Breast epithelium (tissue), 4 donors: Measurements from ENCODE around the gene ACTN4. TPM values are rescaled to one million over a fixed set of nuclear protein-coding genes. Genes with fewer than 3 reads are reported as not detected.
A peak's percentile ranks its signal among the peaks of the same experiment; 100 is the strongest.

Source experiments
- DNase-seq, 2 donors: peaks; one replicate each; pipeline ENCODE4 v3.0.0-alpha.2; 2019; ENCODE audit warnings: low spot score in 2 of 2
- H3K27ac ChIP-seq, 2 donors: fragments of 200-600 bp; sonication (generic) in 1 of 2; one replicate each; pipeline ENCODE4 v1.5.1; 2016 to 2019; ENCODE audit warnings: mild to moderate bottlenecking in 1 of 2
- H3K27me3 ChIP-seq, 2 donors: fragments of 200-600 bp; sonication (generic) in 1 of 2; one replicate each; pipeline versions ENCODE4 v1.5.1 to v1.6.0; 2017 to 2019; ENCODE audit warnings: control low read depth in 1 of 2, mild to moderate bottlenecking in 1 of 2
- H3K36me3 ChIP-seq: fragments of 200-600 bp; one replicate; pipeline ENCODE4 v1.5.1; 2019
- H3K4me1 ChIP-seq, 2 donors: fragments of 200-600 bp; sonication (generic); one replicate each; pipeline ENCODE4 v1.5.1; 2016 to 2019; ENCODE audit warnings: control low read depth in 1 of 2
- H3K4me3 ChIP-seq, 3 donors: fragments of 200-600 bp; sonication (generic); 1 replicate in 2 of 3; 2 replicates in 1 of 3; pipeline ENCODE4 v1.5.1; 2016 to 2019; ENCODE audit warnings: mild to moderate bottlenecking in 3 of 3, moderate library complexity in 2 of 3
- H3K9me3 ChIP-seq, 2 donors: fragments of 200-600 bp; sonication (generic) in 1 of 2; one replicate each; pipeline ENCODE4 v1.5.1; 2016 to 2019; ENCODE audit warnings: control low read depth in 1 of 2
- POLR2A ChIP-seq: fragments of 450-650 bp; IDR thresholded peaks from one replicate; pipeline ENCODE4 v1.6.1; 2016; ENCODE audit warnings: antibody characterized with exemption, mild to moderate bottlenecking, moderate library complexity
- POLR2AphosphoS5 ChIP-seq, 3 donors: sonication (generic); formaldehyde crosslinking; IDR thresholded peaks; one replicate each; pipeline ENCODE4 v1.6.1; 2017; ENCODE audit warnings: antibody characterized with exemption in 3 of 3
- intact Hi-C: fragments of 100-400 bp; cut with DNase I; formaldehyde crosslinking; loops from one replicate; pipeline ENCODE4 v1.15.1; 2023; ENCODE audit warnings: low total_unique reads
- total RNA-seq, 3 donors: library from RNA; depleted of rRNA; stranded (reverse); fragments of >200 nt; gene quantifications; one replicate each; pipeline ENCODE4 v1.1.0, GENCODE V29; 2016
- TF ChIP-seq, protein P1 (sequence below), 3 donors: fragments of 450-650 bp; IDR thresholded peaks; one replicate each; pipeline ENCODE4 v1.5.1; 2016 to 2017; ENCODE audit warnings: antibody characterized with exemption in 3 of 3, mild to moderate bottlenecking in 3 of 3, moderate library complexity in 3 of 3

The ACTN4 gene
- total RNA-seq, 3 donors from 2014 or later = 182 to 296 (median 269) TPM

DNA sequence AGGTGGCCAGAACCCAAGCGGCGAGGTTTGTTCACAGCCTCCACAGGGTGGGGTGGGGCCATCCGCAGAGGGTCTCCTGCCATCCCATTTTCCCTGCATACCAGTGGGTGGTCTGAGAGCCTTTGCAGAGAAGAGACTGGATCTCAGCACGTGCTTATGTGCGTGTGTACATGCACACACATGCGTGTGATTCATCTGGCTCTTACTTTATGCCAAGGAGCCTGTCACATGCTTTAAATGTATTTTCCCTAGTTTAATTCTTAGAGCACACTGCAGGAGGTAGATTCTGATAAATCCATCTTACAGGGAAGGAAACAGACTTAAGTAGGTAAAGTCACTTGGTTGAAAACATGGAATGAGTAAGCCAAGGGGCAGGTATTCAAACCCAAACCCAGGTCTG, 49.7 kb downstream of the ACTN4 start:
- H3K4me3 ChIP-seq = no peak overlapping the region
- H3K27me3 ChIP-seq = no peaks in the 10 kb centered on the region
- H3K36me3 ChIP-seq = no peaks in the 10 kb centered on the region
- intact Hi-C loops = no loop called here
- H3K9me3 ChIP-seq = no peaks in the 10 kb centered on the region
- DNase-seq = no peak
- peaks cover 20 to 32% of the 10 kb centered on the region in 2 donors for H3K4me1 ChIP-seq
- no peak for TF ChIP-seq POLR2AphosphoS5 (IDR thresholded peaks at IDR 0.05)
- TF ChIP-seq POLR2A = no peak
- TF ChIP-seq, protein P1, sequence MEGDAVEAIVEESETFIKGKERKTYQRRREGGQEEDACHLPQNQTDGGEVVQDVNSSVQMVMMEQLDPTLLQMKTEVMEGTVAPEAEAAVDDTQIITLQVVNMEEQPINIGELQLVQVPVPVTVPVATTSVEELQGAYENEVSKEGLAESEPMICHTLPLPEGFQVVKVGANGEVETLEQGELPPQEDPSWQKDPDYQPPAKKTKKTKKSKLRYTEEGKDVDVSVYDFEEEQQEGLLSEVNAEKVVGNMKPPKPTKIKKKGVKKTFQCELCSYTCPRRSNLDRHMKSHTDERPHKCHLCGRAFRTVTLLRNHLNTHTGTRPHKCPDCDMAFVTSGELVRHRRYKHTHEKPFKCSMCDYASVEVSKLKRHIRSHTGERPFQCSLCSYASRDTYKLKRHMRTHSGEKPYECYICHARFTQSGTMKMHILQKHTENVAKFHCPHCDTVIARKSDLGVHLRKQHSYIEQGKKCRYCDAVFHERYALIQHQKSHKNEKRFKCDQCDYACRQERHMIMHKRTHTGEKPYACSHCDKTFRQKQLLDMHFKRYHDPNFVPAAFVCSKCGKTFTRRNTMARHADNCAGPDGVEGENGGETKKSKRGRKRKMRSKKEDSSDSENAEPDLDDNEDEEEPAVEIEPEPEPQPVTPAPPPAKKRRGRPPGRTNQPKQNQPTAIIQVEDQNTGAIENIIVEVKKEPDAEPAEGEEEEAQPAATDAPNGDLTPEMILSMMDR (IDR thresholded peaks at IDR 0.05) = no peak
- H3K27ac ChIP-seq = peak overlapping the region; percentile 96 to 99

DNA sequence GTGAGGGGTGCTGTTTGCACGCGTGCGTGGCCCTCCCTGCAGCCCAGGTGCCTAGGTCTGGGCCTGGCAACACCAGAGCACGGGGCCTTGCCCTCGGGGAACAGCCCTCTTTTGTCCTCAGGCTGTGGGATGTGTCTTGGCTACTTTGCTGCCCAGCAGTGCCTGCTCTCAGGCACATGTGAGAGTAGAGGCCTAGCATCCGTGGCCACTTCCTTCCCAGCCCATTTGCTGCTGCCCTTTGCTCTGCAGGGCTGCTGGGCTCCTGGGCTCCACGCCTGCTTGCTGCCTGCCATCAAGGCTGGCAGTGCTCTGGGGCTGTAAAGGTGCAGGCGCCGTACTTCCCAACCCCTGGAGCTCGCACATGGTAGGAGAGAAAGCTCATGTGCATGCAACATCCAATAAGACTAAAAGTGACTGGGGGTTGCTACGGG, 50.2 kb downstream of the ACTN4 start:
- no peak for DNase-seq
- intact Hi-C loops = no loop called here
- H3K4me3 ChIP-seq = no peak overlapping the region
- H3K36me3 ChIP-seq = no peaks in the 10 kb centered on the region
- H3K27me3 ChIP-seq = no peaks in the 10 kb centered on the region
- peaks cover 16 to 28% of the 10 kb centered on the region in 2 donors for H3K4me1 ChIP-seq
- TF ChIP-seq POLR2A (no peak), POLR2AphosphoS5 (IDR thresholded peaks at IDR 0.05) (no peak)
- TF ChIP-seq, protein P1 (IDR thresholded peaks at IDR 0.05) = no peak
- H3K9me3 ChIP-seq = no peaks in the 10 kb centered on the region
- H3K27ac ChIP-seq = peak overlapping the region; percentile 96 to 99

DNA sequence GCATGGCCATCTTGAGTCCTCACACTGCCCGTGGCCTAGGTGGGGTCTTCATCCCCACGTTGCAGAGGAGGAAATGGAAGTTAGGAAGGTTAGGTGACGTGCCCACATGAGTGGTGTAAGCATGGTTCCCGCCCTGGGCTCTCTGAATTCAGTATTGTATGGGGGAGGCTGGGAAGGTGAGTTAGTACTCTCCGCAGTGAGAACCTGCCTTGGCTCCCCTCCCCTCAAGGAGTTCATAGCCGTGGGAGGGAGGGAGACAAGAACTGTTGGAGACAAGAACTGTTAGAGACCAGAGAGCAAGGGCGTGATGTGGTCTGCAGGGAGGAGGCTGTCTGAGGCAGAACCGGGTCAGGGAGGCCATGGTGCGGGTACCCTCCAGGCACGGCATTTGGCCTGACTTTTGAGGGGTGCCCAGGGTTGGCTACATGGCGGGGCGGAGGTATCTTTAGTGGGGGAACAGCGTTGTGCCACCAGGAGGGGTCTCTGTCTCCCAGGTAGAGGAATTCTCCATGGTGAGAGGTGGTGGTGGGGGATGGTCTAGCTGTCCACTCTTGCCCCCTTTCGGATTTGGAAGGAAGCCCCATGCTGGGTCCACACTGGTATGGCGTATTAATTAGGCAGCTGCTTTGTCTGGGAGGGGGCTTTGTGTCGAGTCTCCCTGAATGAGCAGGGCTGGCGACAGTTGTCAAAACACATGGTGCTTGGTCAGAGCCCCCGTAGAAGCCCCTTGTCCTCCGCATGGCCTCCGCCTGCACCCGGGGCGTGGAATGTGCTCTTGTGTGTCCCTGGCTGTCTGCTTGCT, 51.0 kb downstream of the ACTN4 start:
- H3K36me3 ChIP-seq = no peaks in the 10 kb centered on the region
- no peak for TF ChIP-seq POLR2AphosphoS5 (IDR thresholded peaks at IDR 0.05)
- TF ChIP-seq POLR2A = no peak
- TF ChIP-seq, protein P1 (IDR thresholded peaks at IDR 0.05) = no peak
- intact Hi-C loops = no loop called here
- H3K27ac ChIP-seq = peak overlapping the region; percentile 96 to 99
- DNase-seq = no peak
- peak overlapping the region in 1 of 3 donors; percentile 11 for H3K4me3 ChIP-seq
- no peaks in the 10 kb centered on the region for H3K27me3 ChIP-seq
- no peaks in the 10 kb centered on the region for H3K9me3 ChIP-seq
- H3K4me1 ChIP-seq = peaks cover 14 to 21% of the 10 kb centered on the region in 2 donors

DNA sequence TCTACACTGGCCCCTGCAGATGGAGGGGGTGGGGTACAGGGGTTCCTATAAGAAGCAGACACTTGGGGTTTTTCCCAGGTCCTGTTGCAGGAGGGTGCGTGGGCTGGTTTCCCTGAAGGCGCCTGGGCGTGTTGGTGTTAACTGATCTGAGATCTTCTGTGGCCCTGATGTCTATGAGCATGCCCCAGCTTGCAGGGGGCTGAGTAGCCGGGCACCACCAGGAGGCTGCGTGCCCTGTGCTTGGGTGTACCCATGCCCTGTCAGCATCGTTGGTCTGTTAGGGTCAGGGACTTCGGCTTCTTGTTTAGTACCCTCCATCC, 51.5 kb downstream of the ACTN4 start:
- Histone ChIP-seq H3K27ac (peak overlapping the region; percentile 96 to 99), H3K4me1 (peaks cover 9 to 15% of the 10 kb centered on the region in 2 donors), H3K9me3 (no peaks in the 10 kb centered on the region), H3K36me3 (no peaks in the 10 kb centered on the region), H3K4me3 (peak overlapping the region in 1 of 3 donors; percentile 11), H3K27me3 (no peaks in the 10 kb centered on the region)
- TF ChIP-seq POLR2A (no peak), POLR2AphosphoS5 (IDR thresholded peaks at IDR 0.05) (no peak)
- TF ChIP-seq, protein P1 (IDR thresholded peaks at IDR 0.05) = no peak
- DNase-seq = no peak
- intact Hi-C loops = no loop called here

DNA sequence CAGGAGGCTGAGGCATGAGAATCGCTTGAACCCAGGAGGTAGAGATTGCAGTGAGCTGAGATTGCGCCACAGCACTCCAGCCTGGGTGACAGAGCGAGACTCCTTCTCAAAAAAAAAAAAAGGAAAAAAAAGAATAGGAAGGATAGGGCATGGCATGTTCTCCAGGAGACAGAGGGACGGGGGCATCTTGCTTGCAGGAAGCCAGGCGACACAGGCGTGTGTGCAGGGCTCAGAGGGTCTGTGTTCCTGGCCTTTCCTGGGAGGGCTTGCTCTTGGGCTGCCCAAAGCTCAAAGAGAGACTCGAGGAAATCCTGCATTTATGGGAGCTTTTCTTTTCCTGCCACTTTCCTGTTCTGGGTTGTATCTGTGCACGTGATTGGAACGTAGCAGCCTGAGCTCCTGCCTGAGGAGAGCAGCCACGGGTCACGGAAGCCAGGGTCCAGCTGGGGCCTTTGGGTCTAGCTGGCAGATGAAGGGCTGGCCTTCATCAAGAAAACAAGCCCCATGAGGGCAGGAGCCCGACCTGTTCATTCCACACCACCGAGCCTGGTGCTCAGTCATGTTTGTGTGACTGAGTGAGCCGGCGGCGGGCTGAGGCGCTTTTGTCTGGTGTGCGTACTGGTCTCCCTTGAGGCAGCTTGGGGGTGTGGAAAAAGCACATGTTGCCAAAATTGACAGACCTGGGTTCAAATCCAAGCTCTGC, 52.3 kb downstream of the ACTN4 start:
- H3K36me3 ChIP-seq = no peaks in the 10 kb centered on the region

More for the DNA sequence above, 52.3 kb downstream of the ACTN4 start:
- TF ChIP-seq POLR2AphosphoS5 (IDR thresholded peaks at IDR 0.05) = no peak
- TF ChIP-seq, protein P1 (IDR thresholded peaks at IDR 0.05) = no peak
- TF ChIP-seq POLR2A = no peak
- no peaks in the 10 kb centered on the region for H3K9me3 ChIP-seq
- intact Hi-C loops = no loop called here
- H3K27ac ChIP-seq = peak overlapping the region; percentile 96 to 99
- no peak for DNase-seq
- H3K4me3 ChIP-seq = no peak overlapping the region
- no peaks in the 10 kb centered on the region for H3K27me3 ChIP-seq
- peaks cover 4 to 15% of the 10 kb centered on the region in 2 donors for H3K4me1 ChIP-seq
